HG03521 (cell line): ENCODE results near the gene BRIP1.
"Not testable (repeated sequence)": the region's sequence is repeated elsewhere in the genome, so short reads cannot be mapped to it uniquely, and the experiment has no call there.

Source experiments
- ATAC-seq: cut with Tn5 transposase; IDR thresholded peaks from one replicate; pipeline ENCODE4 v1.9.1; 2021; ENCODE audit warnings: mild to moderate bottlenecking, moderate library complexity; ENCODE audit not compliant: unreplicated experiment

Gene BRIP1

GRCh38 chr17:61862975-61863800 is at the start of gene BRIP1:
TSS of gene BRIP1 (minus strand) at chr17:61863528. CDS start at chr17:61861539, 1,989 bp downstream.
- peak; percentile 96 for ATAC-seq

- no peak for ATAC-seq
Observed at GRCh38 chr17:61908292-61909037, 45.1 kb upstream of the BRIP1 start.

DNA sequence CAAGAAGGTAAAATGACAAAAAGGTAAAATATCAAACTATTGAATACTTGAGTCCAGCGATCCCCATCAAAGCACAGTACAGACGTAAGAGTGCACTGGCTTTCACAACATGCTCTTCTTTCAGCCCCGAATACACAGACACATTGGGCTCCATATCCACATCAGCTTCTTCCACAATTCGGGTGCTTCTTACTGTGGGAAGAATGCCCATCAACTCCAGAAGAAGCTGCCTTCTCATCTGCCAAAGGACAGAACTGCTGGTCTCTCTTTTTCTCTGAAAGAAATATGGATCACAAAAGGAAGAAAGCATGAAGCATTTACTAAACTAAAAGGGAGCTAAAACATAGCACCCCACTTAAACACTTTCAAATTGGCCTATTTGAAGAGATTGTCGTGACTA is 44.0 kb upstream of the BRIP1 start:
- ATAC-seq = no peak

GRCh38 chr17:61904094-61904710 is 40.9 kb upstream of the BRIP1 start:
- no peak for ATAC-seq

DNA sequence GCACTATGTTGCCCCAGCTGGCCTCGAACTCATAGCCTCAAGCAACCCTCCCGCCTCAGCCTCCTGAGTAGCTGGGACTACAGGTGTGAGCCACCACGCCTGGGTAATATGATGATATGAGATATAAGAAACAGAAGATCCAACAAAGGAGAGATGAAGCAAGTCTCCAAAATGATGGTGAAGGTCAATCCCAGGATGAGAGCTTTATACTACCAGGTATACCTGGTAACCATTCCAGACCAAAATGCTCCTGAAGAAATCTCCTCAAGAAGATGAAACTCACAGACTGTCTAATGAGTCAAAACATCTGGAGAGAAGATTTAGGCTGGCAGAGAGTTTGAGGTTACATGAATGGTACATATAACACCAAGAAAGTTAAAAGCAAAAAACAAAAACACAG is 39.9 kb upstream of the BRIP1 start:
- ATAC-seq = no peak

DNA sequence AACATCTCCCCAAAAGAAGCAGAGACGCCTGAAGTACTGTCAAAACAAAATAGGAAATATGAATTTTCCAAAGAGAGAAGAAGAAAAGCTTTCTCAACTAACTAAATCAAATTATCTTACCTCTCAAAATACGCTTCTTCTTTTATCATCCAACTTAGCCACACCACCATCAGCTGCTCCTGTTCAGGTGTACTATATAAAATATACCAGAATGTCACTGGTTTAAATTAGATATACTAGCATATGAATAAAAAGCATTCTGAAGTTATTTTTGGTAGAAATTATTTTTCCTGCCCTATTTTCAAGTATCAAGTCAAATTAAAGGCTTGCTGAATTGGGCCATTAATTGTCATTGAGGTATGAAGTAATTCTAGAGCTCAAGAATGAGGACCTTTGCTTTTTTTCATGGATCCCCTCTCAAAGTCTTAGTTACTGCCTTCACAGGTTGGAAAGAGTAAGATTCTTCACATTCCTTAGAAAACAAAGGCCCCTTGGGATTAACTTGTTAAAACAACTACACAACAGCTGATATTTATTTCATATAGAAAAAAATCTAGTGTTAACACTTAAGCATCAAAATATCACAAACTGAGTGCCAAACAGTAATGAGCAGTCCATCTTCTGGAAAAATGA is 34.3 kb upstream of the BRIP1 start:
- no peak for ATAC-seq

DNA sequence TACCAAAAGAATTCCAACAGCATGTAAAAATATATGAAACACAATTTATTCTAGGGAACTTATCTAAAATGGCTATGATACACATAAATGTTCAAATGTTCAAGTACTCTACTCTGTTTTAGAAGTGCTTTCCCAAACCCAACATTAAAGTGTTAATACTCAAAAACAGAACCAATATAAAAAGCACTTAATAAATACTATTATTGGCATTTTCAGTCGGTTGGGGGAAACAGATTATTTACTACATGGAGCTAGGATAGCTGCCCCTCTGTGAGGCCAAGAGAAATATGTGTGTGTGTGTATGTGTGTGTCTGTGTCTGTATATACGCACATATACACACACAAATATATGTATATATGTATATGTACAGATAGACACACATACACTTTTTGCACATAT is 32.1 kb upstream of the BRIP1 start:
- no peak for ATAC-seq

GRCh38 chr17:61894310-61894709 is 31.0 kb upstream of the BRIP1 start:
- not testable (repeated sequence) for ATAC-seq

DNA sequence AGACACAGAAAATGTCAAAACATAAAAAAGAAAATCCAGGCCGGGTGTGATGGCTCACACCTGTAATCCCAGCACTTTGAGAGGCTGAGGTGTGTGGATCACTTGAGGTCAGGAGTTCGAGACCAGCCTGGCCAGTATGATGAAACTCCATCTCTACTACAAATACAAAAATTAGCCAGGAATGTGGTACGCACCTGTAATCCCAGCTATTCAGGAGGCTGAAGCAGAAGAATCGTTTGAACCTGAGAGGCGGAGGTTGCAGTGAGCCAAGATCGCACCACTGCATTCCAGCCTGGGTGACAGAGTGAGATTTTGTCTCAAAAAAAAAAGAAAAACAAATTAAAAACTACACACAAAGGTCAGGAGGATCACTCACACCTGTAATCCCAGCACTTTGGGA is 24.4 kb upstream of the BRIP1 start:
- ATAC-seq = not testable (repeated sequence)

GRCh38 chr17:61885865-61886264 is 22.5 kb upstream of the BRIP1 start:
- ATAC-seq = not testable (repeated sequence)

DNA sequence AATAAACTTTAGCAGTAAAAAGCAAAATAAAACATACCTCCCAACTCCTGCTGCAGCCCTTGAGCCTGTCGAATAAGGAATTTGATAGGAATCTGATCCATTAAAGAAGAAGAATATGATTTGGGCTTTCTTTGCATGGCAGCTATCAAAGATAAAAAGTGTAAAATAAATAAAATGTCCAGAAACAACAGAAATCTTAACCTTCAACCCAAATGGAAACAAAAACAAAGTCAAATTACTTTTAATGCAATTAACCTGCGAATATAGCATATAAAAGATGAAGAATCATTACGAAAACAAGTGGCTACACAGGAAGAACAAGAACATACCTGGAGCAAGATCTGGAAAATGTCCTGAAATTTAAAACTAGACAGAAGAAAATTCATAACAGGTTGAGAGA is 21.5 kb upstream of the BRIP1 start:
- no peak for ATAC-seq

DNA sequence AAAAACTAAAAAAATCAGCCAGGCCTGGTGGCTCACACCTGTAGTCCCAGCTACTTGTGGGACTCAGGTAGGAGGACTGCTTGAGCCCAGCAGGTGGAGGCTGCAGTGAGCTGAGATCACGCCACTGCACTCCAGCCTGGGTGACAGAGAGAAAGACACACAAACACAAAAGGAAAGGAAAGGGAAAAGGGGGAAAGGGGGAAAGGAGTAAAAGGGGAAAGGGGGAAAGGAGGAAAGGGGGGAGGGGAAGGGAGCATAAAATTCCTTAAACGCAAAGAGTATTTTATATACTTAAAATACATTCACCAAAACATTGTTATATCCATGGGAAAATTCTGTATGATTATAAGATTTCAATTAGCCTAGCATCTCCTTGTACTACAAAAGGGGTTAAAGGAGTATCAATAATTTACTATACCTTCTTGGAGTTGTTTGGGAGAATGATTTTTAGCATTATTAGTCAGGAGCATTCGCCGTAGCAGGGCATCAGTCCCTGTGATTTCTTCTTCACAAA is 17.3 kb upstream of the BRIP1 start:
- no peak for ATAC-seq

DNA sequence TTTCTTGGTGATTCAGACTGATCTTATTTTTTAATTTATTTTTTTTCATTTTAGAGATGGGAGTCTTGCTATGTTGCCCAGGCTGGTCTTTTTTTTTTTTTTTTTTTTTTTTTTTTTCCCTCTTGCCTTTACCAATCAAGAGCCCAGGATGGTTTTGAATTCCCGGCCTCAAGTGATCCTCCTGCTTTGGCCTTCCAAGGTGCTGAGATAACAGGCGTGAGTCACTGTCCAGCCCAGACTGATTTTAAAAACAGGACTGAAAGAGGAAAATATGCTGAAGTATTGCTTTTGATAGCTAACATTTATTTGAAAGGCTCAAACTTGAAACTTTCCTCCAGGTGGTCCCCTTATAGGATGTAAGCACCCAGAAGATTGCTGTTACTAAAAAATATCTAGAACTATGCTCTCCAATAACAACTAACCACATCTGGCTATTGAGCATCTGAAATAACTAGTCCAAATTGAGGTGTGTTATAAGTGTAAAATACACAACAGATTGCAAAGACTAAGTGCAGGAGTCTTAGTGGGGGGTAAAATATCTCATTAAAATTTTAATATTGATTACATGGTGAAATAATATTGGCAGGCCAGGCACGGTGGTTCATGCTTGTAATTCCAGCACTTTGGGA is 15.8 kb upstream of the BRIP1 start:
- ATAC-seq = no peak

- no peak for ATAC-seq
Observed at GRCh38 chr17:61878520-61878919, 15.2 kb upstream of the BRIP1 start.

- ATAC-seq = no peak
Observed at GRCh38 chr17:61877837-61878236, 14.5 kb upstream of the BRIP1 start.

DNA sequence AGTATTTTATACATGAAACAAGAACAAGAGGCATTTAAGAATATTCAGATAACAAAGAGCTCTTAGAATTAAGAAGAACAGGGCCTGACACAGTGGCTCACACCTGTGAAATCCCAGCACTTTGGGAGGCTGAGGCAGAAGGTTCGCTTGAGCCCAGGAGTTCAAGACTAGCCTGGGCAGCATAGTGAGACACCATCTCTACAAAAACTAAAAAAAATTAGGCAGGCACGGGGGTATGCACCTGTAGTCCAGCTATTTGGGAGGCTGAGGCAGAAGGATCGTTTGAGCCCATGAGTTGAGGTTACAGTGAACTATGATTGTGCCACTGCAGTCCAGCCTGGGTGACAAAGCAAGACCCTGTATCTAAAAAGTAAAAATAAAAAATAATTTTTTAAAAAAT is 12.5 kb upstream of the BRIP1 start:
- ATAC-seq = no peak

DNA sequence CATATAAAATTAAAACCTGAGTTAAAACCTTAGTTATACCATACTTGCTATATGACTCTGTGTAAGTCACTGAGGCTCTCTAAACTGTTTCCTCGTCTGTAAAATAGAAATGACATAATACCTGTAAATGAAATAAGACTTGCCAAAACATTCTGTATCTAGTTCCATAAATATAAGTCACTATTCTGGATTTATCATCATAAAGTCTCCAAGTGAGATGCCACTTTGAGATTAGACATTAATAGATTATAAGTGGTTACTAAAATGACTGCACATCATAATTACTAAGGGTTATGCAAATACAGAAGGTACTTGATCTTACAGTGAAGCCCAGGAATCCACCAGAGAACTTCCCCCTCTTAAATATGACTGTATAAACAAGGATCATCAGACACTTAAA is 12.0 kb upstream of the BRIP1 start:
- ATAC-seq = no peak

GRCh38 chr17:61874075-61874474 is 10.7 kb upstream of the BRIP1 start:
- no peak for ATAC-seq

- no peak for ATAC-seq
Observed at GRCh38 chr17:61872099-61872498, 8.8 kb upstream of the BRIP1 start.

DNA sequence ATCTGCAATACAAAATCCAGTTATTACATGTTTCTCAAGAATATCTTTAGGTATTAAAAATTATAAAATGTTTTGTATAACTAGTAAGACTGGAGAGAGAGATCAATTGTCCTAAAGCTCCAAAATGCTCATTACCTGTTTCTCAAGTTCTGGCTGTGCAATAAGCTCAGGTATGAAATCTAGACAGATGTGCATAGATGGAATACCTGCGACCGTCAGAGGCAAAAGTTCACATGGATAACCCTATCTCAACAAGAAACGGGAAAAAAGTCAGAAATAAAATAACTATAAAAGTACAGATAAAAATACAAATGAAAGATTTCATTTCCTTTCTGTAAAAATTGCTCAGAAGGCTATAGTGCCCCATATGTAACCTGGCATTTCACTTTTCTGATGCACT is 5.8 kb upstream of the BRIP1 start:
- ATAC-seq = no peak

- no peak for ATAC-seq
Observed at GRCh38 chr17:61868074-61868473, 4.7 kb upstream of the BRIP1 start.
